Chondrocyte (in vitro differentiated cells): Measurements from ENCODE around the gene SHCBP1. TPM values are rescaled to one million over a fixed set of nuclear protein-coding genes. Genes with fewer than 3 reads are reported as not detected.

Source experiments
- DNase-seq: peaks from one replicate; pipeline ENCODE4 v3.0.0; 2021; ENCODE audit warnings: mixed read lengths, low spot score
- H3K27ac Mint-ChIP-seq: one replicate; pipeline ENCODE4 v1.8.0; 2021; ENCODE audit warnings: mild to moderate bottlenecking, moderate library complexity, mixed read lengths; ENCODE audit not compliant: unreplicated experiment
- H3K27me3 Mint-ChIP-seq: 2 replicates; pipeline ENCODE4 v1.8.0; 2021; ENCODE audit warnings: low read depth, mixed read lengths
- H3K36me3 Mint-ChIP-seq: 2 replicates; pipeline ENCODE4 v1.8.0; 2021; ENCODE audit warnings: low read depth, mixed read lengths
- H3K4me1 Mint-ChIP-seq: 2 replicates; pipeline ENCODE4 v1.8.0; 2021; ENCODE audit warnings: low read depth, mild to moderate bottlenecking, mixed read lengths
- H3K4me3 Mint-ChIP-seq: one replicate; pipeline ENCODE4 v1.8.0; 2021; ENCODE audit warnings: mild to moderate bottlenecking, moderate library complexity, mixed read lengths; ENCODE audit not compliant: unreplicated experiment
- H3K9me3 Mint-ChIP-seq: 2 replicates; pipeline ENCODE4 v1.8.0; 2021; ENCODE audit warnings: low read depth, mixed read lengths
- total RNA-seq: library from RNA; stranded (reverse); gene quantifications from 3 replicates; pipeline ENCODE4 v1.2.1, GENCODE V29; 2021
- TF ChIP-seq, protein P1 (sequence below): fragments of 200-600 bp; sonication (generic); IDR thresholded peaks from 2 replicates; pipeline ENCODE4 v1.5.0; 2021; ENCODE audit warnings: antibody characterized with exemption, mild to moderate bottlenecking, moderate library complexity

SHCBP1 gene
- total RNA-seq, 1 donor from 2014 or later = 6.4 TPM

DNA sequence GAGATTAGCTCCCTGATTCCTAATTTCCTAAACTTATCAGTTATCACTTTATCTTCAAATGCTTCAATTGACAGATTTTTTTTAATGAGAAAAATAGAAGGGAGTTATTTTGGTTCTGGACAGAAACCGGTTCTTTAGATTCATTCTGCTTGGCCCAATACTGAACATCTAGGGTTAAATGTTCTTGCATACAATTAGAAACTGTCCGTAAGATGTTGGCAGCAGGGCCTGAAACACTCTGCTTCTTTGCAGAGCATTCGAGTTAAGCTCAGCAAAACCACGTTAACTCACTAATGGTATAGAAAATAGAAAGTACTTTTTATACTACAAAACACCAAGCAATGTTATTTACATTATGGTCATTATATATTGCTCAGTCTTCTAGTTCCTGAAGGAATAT is 7.2 kb downstream of the SHCBP1 start:
- DNase-seq = no peak
- no peak overlapping the region for H3K4me3 Mint-ChIP-seq
- H3K36me3 Mint-ChIP-seq = peaks cover 7% of the 10 kb centered on the region
- no peak overlapping the region for H3K27ac Mint-ChIP-seq
- H3K4me1 Mint-ChIP-seq = no peaks in the 10 kb centered on the region
- H3K27me3 Mint-ChIP-seq = no peaks in the 10 kb centered on the region
- H3K9me3 Mint-ChIP-seq = no peaks in the 10 kb centered on the region
- TF ChIP-seq, protein P1, sequence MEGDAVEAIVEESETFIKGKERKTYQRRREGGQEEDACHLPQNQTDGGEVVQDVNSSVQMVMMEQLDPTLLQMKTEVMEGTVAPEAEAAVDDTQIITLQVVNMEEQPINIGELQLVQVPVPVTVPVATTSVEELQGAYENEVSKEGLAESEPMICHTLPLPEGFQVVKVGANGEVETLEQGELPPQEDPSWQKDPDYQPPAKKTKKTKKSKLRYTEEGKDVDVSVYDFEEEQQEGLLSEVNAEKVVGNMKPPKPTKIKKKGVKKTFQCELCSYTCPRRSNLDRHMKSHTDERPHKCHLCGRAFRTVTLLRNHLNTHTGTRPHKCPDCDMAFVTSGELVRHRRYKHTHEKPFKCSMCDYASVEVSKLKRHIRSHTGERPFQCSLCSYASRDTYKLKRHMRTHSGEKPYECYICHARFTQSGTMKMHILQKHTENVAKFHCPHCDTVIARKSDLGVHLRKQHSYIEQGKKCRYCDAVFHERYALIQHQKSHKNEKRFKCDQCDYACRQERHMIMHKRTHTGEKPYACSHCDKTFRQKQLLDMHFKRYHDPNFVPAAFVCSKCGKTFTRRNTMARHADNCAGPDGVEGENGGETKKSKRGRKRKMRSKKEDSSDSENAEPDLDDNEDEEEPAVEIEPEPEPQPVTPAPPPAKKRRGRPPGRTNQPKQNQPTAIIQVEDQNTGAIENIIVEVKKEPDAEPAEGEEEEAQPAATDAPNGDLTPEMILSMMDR = no peak

DNA sequence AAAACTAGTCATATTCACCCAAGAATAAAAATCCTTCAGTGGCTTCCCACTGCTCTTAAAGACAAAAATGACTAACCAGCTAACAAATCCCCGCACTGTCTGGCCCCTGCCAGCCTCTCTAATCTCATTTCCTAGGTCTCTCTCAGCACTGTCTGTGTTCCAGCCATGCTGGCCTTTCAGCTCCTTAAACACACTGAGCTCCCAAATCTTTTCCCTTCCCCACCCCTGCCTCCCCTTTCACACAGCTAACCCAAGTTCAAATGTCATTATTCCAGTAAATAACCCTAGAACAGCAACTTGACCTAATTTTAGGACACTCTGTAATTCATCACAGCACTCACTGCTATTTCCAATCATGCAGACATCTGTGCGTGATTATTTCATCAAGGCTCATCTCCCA is 7.8 kb downstream of the SHCBP1 start:
- no peaks in the 10 kb centered on the region for H3K9me3 Mint-ChIP-seq
- no peak overlapping the region for H3K4me3 Mint-ChIP-seq
- TF ChIP-seq, protein P1 = no peak
- no peaks in the 10 kb centered on the region for H3K4me1 Mint-ChIP-seq
- DNase-seq = no peak
- H3K27me3 Mint-ChIP-seq = no peaks in the 10 kb centered on the region
- H3K27ac Mint-ChIP-seq = no peak overlapping the region
- H3K36me3 Mint-ChIP-seq = peaks cover 7% of the 10 kb centered on the region

DNA sequence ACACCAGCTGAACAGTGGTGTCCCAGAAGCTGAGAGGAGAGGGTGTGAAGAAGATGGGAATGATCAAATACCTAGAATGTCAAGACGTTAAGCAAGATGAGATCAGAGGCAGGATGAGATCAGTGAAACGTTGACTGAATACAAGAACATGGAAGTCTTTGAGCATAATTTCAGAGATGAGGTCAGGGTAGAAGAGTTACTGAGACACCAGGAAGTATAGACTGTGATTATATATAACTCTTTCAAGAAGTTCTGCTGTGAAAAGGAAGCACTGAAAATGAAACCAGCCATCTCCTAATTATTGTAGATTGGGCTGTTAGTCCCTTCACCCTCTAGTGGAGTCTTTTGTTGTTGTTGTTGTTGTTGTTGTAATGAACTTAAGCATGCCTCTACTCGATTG is 9.1 kb downstream of the SHCBP1 start:
- Mint-ChIP-seq H3K4me1 (no peaks in the 10 kb centered on the region), H3K27me3 (no peaks in the 10 kb centered on the region), H3K9me3 (no peaks in the 10 kb centered on the region), H3K27ac (no peak overlapping the region), H3K36me3 (peaks cover 7% of the 10 kb centered on the region), H3K4me3 (no peak overlapping the region)
- DNase-seq = no peak
- TF ChIP-seq, protein P1 = no peak

DNA sequence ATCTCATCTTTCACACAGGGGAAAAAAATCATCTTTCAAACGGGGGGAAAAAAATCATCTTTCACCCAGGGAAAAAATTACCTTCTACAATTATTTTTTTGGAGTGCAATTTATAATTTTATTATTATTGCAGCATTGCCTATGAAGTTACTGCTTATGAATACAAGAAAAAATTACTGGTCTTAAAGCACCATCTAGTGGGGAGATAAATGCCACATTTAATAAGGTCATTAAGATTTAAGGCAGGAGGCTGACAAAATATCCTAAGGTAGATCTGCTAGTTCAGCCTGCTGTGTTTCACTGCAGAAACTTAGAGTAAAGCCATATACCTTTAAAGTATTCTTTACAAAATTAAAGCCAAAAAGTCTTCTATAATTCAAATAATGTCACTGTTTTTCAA is 13.7 kb downstream of the SHCBP1 start:
- no peaks in the 10 kb centered on the region for H3K36me3 Mint-ChIP-seq
- DNase-seq = no peak
- TF ChIP-seq, protein P1 = peak; percentile 86
- no peaks in the 10 kb centered on the region for H3K4me1 Mint-ChIP-seq
- H3K9me3 Mint-ChIP-seq = no peaks in the 10 kb centered on the region
- H3K27me3 Mint-ChIP-seq = no peaks in the 10 kb centered on the region
- no peak overlapping the region for H3K4me3 Mint-ChIP-seq
- H3K27ac Mint-ChIP-seq = no peak overlapping the region

DNA sequence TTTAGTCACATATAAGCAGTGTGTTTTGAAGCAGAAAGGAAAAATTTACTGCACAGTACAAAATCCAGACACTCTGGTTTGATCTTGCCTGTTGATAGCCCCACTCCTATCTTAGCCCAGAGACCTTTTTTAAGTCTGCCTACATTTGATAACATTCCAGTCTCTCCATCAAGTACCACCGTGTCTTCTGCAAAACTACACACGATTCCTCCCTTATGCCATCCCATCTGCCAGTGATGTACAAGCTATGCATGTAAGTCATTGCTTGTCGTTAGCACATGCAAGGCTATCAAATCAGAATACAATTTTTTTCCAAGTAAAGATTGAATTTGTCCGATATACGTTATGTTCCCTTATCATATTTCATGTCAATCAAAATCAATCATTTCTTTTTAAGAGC is 14.9 kb downstream of the SHCBP1 start:
- TF ChIP-seq, protein P1 = no peak
- Mint-ChIP-seq H3K4me3 (no peak overlapping the region), H3K27me3 (no peaks in the 10 kb centered on the region), H3K36me3 (no peaks in the 10 kb centered on the region), H3K27ac (no peak overlapping the region), H3K9me3 (no peaks in the 10 kb centered on the region), H3K4me1 (no peaks in the 10 kb centered on the region)
- no peak for DNase-seq
